Measurements from ENCODE around the gene RSU1. TPM values are rescaled to one million over a fixed set of nuclear protein-coding genes. Genes with fewer than 3 reads are reported as not detected.

The RSU1 gene
- total and polyA plus RNA-seq, 2 of the 13 experiments (the other 11 are each of a cell fraction or from before 2014, with no cell fraction given), result 32.3 to 35.1 TPM

- TF ChIP-seq TRIM22 (IDR thresholded peaks at IDR 0.05), result no peak
Observed at GRCh38 chr10:16653224-16653623, 164.0 kb downstream of the RSU1 start (continued).

GRCh38 chr10:16652154-16652553 is 165.1 kb downstream of the RSU1 start:
- ATAC-seq (no peak), FAIRE-seq (no peak), DNase-seq (ENCODE audit: low spot score) (no peak)
- in situ Hi-C loops (cut with HindIII; ENCODE audit: extremely low pct_ligation_motif_present, low pct_unique_long_range_greater_than_20kb), result no loop called here
- Histone ChIP-seq H3K4me2 (ENCODE audit: low read depth, low read length) (no peak overlapping the region), H3K9me3 (ENCODE audit: low read length) (no peaks in the 10 kb centered on the region), H3K9ac (ENCODE audit: insufficient read depth, low read depth, low read length) (no peak overlapping the region), H3K79me2 (ENCODE audit: insufficient read depth, low read length) (no peaks in the 10 kb centered on the region), H4K20me1 (ENCODE audit: insufficient read depth, low read length) (no peaks in the 10 kb centered on the region), H3K4me1 (ENCODE audit: insufficient read depth, low read length) (no peaks in the 10 kb centered on the region), H2AFZ (ENCODE audit: low read length) (no peak overlapping the region), H3K27me3 (ENCODE audit: control insufficient read depth in 1 of 2, insufficient read depth in 2 of 2, low read length in 2 of 2) (no peaks in the 10 kb centered on the region), H3K36me3 (replicated peaks in 1 of 2; ENCODE audit: control insufficient read depth in 1 of 2, insufficient read depth in 2 of 2, low read length in 2 of 2) (no peaks in the 10 kb centered on the region), H3K27ac (ENCODE audit: extremely low read length, insufficient read depth, low read length) (no peak overlapping the region), H3K4me3 (replicated peaks in 1 of 3; ENCODE audit: insufficient read depth in 1 of 3, low read depth in 2 of 3, low read length in 3 of 3) (no peak overlapping the region)
- BruUV-seq (replicated peaks), result no TSS peak
- ChIA-PET POLR2A (no interaction called here), CTCF (ENCODE audit: low intra/inter-chr PET ratio, low total read pairs) (no interaction called here)
- whole genome bisulfite sequencing (ENCODE audit: low lambda C conversion rate), result 82% methylated on average over 5 of the region's 5 CpGs
- TF ChIP-seq GPBP1L1 (CRISPR knock-in tag; IDR thresholded peaks at IDR 0.05) (no peak), CCAR2 (optimal IDR thresholded peaks at IDR 0.05; ENCODE audit: low read depth, low read length) (no peak), ZNF776 (CRISPR knock-in tag; IDR thresholded peaks at IDR 0.05) (no peak), HOXA5 (CRISPR knock-in tag; IDR thresholded peaks at IDR 0.05) (no peak), ZNF772 (CRISPR knock-in tag; IDR thresholded peaks at IDR 0.05) (no peak), SP1 (IDR thresholded peaks at IDR 0.05) (no peak), SP1 (CRISPR knock-in tag; IDR thresholded peaks at IDR 0.05) (no peak), ZMAT3 (CRISPR knock-in tag; conservative IDR thresholded peaks at IDR 0.05) (no peak)
- TF ChIP-seq, protein P1, sequence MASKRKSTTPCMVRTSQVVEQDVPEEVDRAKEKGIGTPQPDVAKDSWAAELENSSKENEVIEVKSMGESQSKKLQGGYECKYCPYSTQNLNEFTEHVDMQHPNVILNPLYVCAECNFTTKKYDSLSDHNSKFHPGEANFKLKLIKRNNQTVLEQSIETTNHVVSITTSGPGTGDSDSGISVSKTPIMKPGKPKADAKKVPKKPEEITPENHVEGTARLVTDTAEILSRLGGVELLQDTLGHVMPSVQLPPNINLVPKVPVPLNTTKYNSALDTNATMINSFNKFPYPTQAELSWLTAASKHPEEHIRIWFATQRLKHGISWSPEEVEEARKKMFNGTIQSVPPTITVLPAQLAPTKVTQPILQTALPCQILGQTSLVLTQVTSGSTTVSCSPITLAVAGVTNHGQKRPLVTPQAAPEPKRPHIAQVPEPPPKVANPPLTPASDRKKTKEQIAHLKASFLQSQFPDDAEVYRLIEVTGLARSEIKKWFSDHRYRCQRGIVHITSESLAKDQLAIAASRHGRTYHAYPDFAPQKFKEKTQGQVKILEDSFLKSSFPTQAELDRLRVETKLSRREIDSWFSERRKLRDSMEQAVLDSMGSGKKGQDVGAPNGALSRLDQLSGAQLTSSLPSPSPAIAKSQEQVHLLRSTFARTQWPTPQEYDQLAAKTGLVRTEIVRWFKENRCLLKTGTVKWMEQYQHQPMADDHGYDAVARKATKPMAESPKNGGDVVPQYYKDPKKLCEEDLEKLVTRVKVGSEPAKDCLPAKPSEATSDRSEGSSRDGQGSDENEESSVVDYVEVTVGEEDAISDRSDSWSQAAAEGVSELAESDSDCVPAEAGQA (IDR thresholded peaks at IDR 0.05; ENCODE audit: low read depth), result no peak
- TF ChIP-seq, protein P1 (CRISPR knock-in tag; IDR thresholded peaks at IDR 0.05; ENCODE audit: borderline replicate concordance), result no peak
- intact Hi-C loops (cut with micrococcal nuclease; ENCODE audit: unreplicated experiment), result no loop called here

Measured in HepG2 (cell line).